ENCODE results near the gene PARP1. TPM values are rescaled to one million over a fixed set of nuclear protein-coding genes. Genes with fewer than 3 reads are reported as not detected.

Gene PARP1
- total and polyA plus RNA-seq, 7 donors, result 16.4 to 168 (median 107) TPM

DNA sequence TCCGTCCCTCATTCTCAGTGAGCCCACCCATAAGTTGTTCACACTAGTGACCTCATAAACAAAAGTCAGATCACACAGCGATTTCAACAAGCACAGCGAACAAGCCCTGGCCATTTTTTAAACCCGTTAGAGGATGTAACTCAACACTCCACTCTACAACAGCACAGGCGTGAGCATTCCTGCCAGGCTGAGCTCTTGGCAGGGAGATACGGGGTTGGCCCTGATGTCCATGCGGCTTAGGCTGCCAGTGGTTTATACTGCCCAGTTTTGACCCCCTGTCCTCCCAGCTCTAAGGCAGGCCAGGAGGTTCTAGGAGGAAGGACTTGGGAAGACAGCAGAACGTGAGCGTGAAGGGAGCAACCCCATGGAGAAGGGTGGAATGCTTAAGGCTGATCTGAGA, 35.0 kb downstream of the PARP1 start:
- no peak overlapping the region for H3K4me3 ChIP-seq
- TF ChIP-seq POLR2AphosphoS5 (IDR thresholded peaks at IDR 0.05), result no peak
- no peak for DNase-seq
- peaks cover 47 to 100% (median 80%) of the 10 kb centered on the region in 4 donors for H3K36me3 ChIP-seq
- WGBS, 2 donors, result 95% methylated on average over 9 of the region's 9 CpGs
- intact Hi-C loops (cut with DNase I), result no loop called here
- H3K27ac ChIP-seq, result no peak overlapping the region
- no peaks in the 10 kb centered on the region for H3K9me3 ChIP-seq
- no peaks in the 10 kb centered on the region for H3K27me3 ChIP-seq
- H3K4me1 ChIP-seq, result peaks cover 0 to 6% (median 0%) of the 10 kb centered on the region in 4 donors

DNA sequence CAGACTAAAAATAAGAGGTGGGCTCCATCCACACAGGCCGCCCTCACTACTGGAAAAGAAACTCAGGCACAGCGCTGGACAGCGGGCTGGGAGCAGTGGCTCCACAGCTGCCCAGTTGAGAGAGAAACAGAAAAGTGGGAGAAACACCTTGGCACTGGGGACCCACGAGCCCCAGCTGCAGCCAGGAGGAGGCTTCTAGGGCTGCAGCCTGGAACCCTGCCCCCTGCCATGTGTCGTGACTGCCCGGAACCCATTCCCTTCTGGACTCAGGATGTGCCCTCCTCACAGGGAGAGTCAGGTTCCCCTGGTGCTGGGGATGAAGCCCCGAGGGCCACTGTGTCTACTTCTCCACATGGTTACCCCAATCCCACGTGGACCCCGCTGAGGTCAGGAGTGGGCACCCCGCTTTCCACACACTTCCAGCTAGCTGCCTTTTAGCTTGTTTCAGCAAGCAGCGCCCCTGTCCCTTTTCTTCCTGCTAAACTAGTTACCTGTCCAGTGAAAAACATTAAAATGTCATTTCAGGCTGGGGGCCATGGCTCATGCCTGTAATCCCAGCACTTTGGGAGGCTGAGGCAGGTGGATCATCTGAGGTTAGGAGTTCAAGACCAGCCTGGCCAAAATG, 35.9 kb downstream of the PARP1 start:
- TF ChIP-seq, protein P1, sequence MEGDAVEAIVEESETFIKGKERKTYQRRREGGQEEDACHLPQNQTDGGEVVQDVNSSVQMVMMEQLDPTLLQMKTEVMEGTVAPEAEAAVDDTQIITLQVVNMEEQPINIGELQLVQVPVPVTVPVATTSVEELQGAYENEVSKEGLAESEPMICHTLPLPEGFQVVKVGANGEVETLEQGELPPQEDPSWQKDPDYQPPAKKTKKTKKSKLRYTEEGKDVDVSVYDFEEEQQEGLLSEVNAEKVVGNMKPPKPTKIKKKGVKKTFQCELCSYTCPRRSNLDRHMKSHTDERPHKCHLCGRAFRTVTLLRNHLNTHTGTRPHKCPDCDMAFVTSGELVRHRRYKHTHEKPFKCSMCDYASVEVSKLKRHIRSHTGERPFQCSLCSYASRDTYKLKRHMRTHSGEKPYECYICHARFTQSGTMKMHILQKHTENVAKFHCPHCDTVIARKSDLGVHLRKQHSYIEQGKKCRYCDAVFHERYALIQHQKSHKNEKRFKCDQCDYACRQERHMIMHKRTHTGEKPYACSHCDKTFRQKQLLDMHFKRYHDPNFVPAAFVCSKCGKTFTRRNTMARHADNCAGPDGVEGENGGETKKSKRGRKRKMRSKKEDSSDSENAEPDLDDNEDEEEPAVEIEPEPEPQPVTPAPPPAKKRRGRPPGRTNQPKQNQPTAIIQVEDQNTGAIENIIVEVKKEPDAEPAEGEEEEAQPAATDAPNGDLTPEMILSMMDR (IDR thresholded peaks at IDR 0.05), result no peak
- no peak for TF ChIP-seq EP300 (IDR thresholded peaks at IDR 0.05)
- TF ChIP-seq POLR2A (IDR thresholded peaks at IDR 0.05), result no peak
- TF ChIP-seq POLR2AphosphoS5 (IDR thresholded peaks at IDR 0.05), result no peak
- peaks cover 0 to 6% (median 0%) of the 10 kb centered on the region in 4 donors for H3K4me1 ChIP-seq
- H3K36me3 ChIP-seq, result peaks cover 56 to 100% (median 80%) of the 10 kb centered on the region in 4 donors
- DNase-seq, result no peak
- no peak overlapping the region for H3K4me3 ChIP-seq
- intact Hi-C loops (cut with DNase I), result no loop called here
- H3K27ac ChIP-seq, result no peak overlapping the region
- H3K27me3 ChIP-seq, result no peaks in the 10 kb centered on the region
- 95 to 97% methylated on average over 11 of the region's 11 CpGs for WGBS, 2 donors
- H3K9me3 ChIP-seq, result no peaks in the 10 kb centered on the region

DNA sequence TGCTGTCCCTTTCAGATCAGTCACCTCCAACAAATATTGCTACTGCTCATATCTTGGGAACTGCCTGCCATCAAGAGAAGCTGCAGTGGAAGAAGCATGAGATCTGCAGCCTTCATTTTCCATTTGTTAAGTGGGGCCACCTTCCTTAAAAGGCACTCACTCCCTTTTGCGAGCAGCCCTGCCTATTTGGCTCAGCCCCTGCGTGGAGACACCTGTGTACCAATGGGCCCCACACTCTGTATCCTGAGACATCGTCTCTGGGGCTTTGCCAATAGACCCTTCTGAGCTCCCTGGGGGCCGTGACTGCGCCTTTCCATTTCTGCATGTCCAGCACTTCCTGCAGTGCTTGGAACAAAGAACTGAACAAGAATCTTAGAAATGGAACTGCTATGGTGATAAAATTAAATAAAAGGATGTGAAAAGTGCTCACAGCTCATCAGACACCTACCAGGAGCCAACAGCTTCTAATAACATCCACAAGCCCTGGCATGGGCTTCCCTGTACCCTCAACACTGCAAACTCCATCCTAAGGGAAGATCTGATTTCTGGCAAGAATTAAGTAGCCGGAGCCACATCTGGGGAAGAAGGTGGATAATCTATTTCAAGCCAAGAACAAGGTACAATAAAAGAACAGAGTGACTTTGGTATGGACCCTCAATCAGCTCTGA, 36.7 kb downstream of the PARP1 start:
- TF ChIP-seq, protein P1 (IDR thresholded peaks at IDR 0.05), result no peak
- TF ChIP-seq POLR2AphosphoS5 (IDR thresholded peaks at IDR 0.05) (no peak), EP300 (IDR thresholded peaks at IDR 0.05) (no peak), POLR2A (IDR thresholded peaks at IDR 0.05) (no peak)
- DNase-seq, result no peak
- Histone ChIP-seq H3K27me3 (no peaks in the 10 kb centered on the region), H3K4me3 (no peak overlapping the region), H3K27ac (no peak overlapping the region), H3K9me3 (no peaks in the 10 kb centered on the region), H3K4me1 (peaks cover 0 to 6% (median 0%) of the 10 kb centered on the region in 4 donors), H3K36me3 (peaks cover 53 to 100% (median 80%) of the 10 kb centered on the region in 4 donors)
- 75 to 91% methylated on average over 6 of the region's 6 CpGs for WGBS, 2 donors
- intact Hi-C loops (cut with DNase I), result no loop called here

DNA sequence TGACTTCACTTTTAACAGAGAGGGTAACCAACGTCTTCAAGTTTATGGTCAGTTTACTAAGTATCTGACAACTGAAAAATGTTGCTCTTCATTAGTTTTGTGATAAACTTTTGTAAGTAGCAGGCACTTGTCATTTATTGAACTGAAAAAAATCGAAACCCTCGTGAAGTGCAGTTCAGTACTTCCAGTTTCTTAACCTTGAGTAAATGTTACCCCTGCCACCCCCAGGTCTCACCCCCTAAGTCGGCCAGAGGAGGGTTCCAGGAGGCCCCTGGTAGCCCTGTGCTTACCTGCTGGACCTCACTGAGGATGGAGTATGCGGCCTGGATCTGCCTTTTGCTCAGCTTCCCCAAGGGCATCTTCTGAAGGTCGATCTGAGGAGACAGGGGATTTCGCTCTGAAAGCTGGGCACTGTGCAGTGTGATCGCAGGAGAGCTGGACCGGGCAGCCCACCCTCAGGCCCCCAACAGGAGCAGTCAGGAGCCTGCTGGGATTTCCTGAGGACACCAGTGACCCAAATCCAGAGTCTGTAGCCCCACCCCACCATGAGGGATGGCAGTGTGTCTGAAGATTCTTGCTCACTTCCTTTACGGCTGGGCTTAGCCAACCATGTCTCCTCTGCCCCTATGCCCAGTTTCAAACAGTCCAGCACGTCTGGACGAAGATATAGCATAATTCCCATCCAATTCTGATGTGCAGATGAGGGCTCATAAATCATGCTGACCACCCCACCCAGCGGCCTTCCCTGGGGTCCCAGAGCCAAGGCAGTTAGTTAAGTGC, 37.6 kb downstream of the PARP1 start:
- H3K36me3 ChIP-seq, result peaks cover 53 to 100% (median 78%) of the 10 kb centered on the region in 4 donors
- no peaks in the 10 kb centered on the region for H3K9me3 ChIP-seq
- H3K27ac ChIP-seq, result no peak overlapping the region
- no peak overlapping the region for H3K4me3 ChIP-seq
- 79 to 88% methylated on average over 13 of the region's 13 CpGs for WGBS, 2 donors
- DNase-seq, result no peak
- H3K4me1 ChIP-seq, result peaks cover 0 to 6% (median 0%) of the 10 kb centered on the region in 4 donors
- no peaks in the 10 kb centered on the region for H3K27me3 ChIP-seq
- intact Hi-C loops (cut with DNase I), result no loop called here
- TF ChIP-seq, protein P1 (IDR thresholded peaks at IDR 0.05), result no peak
- TF ChIP-seq EP300 (IDR thresholded peaks at IDR 0.05), result no peak
- TF ChIP-seq POLR2A (IDR thresholded peaks at IDR 0.05), result no peak

DNA sequence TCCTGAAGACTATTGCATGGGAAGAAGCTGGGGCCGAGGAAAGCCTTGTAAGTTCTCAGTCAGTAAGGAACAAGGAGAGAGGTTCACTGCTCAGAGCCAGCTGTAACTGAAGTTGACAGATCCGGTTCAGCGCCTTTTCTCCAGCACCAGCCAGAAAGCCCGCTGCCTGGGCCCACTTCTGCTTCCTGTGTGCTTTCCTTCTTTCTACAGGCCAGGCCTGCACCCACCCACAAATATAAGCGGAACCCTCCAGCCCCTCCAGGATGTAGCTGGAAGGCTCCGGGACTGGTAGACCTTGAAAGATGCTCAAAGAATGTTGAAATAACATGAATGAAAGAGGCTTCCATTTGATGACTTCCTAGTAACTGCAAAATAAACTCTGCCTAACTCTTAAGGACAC, 38.8 kb downstream of the PARP1 start:
- TF ChIP-seq, protein P1 (IDR thresholded peaks at IDR 0.05), result no peak
- TF ChIP-seq EP300 (IDR thresholded peaks at IDR 0.05) (no peak), POLR2AphosphoS5 (IDR thresholded peaks at IDR 0.05) (no peak), POLR2A (IDR thresholded peaks at IDR 0.05) (no peak)
- peaks cover 53 to 100% (median 75%) of the 10 kb centered on the region in 4 donors for H3K36me3 ChIP-seq

More for the DNA sequence above, 38.8 kb downstream of the PARP1 start:
- WGBS, 2 donors, result 68 to 92% methylated on average over 6 of the region's 6 CpGs
- Histone ChIP-seq H3K9me3 (no peaks in the 10 kb centered on the region), H3K4me1 (peaks cover 0 to 8% (median 3%) of the 10 kb centered on the region in 4 donors), H3K4me3 (no peak overlapping the region), H3K27ac (no peak overlapping the region), H3K27me3 (no peaks in the 10 kb centered on the region)
- intact Hi-C loops (cut with DNase I), result no loop called here
- no peak for DNase-seq

Data from sigmoid colon (tissue), 7 donors.